GM12878 (cell line): ENCODE data around the gene CCDC15. TPM values are rescaled to one million over a fixed set of nuclear protein-coding genes. Genes with fewer than 3 reads are reported as not detected.

Source experiments
- ASH2L ChIP-seq: fragments of 300-600, 200-600 bp; sonication (generic); IDR thresholded peaks from 2 replicates; pipeline ENCODE4 v1.6.1; 2017; ENCODE audit warnings: low read depth, mild to moderate bottlenecking, borderline replicate concordance
- CREM ChIP-seq: IDR thresholded peaks from 2 replicates; pipeline ENCODE4 v1.6.1; 2014; ENCODE audit warnings: antibody characterized with exemption, low read depth
- CTCF ChIP-seq, 3 experiments: IDR thresholded peaks in 2 of 3; conservative IDR thresholded peaks in 1 of 3; 2 replicates each; pipeline ENCODE4 v1.5.1; 2011; ENCODE audit warnings: low read depth in 3 of 3, low read length in 3 of 3, mild to moderate bottlenecking in 3 of 3, control low read depth in 2 of 3, moderate library complexity in 2 of 3, inconsistent platforms in 1 of 3, mixed read lengths in 1 of 3; ENCODE audit not compliant: control insufficient read depth in 2 of 3, insufficient read depth in 1 of 3; ENCODE audit errors: extremely low read depth in 1 of 3
- EP300 ChIP-seq, 2 experiments: fragments of 150-350 bp in 1 of 2; IDR thresholded peaks; 2 replicates each; pipeline ENCODE4 v1.6.1; 2011 to 2012; ENCODE audit warnings: low read depth in 2 of 2, low read length in 2 of 2, borderline replicate concordance in 1 of 2, improper control_type of control experiment in 1 of 2, inconsistent platforms in 1 of 2; ENCODE audit not compliant: control insufficient read depth in 1 of 2
- EZH2 ChIP-seq: IDR thresholded peaks from 2 replicates; pipeline ENCODE4 v1.6.1; 2012; ENCODE audit warnings: low read depth, mild to moderate bottlenecking, control low read depth, inconsistent platforms, low read length, borderline replicate concordance; ENCODE audit not compliant: control insufficient read depth
- GATAD2B ChIP-seq: fragments of 450-650 bp; conservative IDR thresholded peaks from 2 replicates; pipeline ENCODE4 v1.6.1; 2017; ENCODE audit warnings: low read depth, mild to moderate bottlenecking, moderate library complexity
- HDAC2 ChIP-seq: fragments of 200-600 bp; sonication (generic); IDR thresholded peaks from 2 replicates; pipeline ENCODE4 v1.6.1; 2017
- HSF1 ChIP-seq: fragments of 150-350 bp; IDR thresholded peaks from 2 replicates; pipeline ENCODE4 v1.6.1; 2014; ENCODE audit warnings: mild to moderate bottlenecking, low read depth, low read length
- JUNB ChIP-seq: IDR thresholded peaks from 2 replicates; pipeline ENCODE4 v1.6.1; 2016; ENCODE audit warnings: antibody characterized with exemption, mild to moderate bottlenecking
- MEF2B ChIP-seq: fragments of 450-650 bp; IDR thresholded peaks from 2 replicates; pipeline ENCODE4 v1.6.1; 2018; ENCODE audit warnings: mild to moderate bottlenecking, moderate library complexity; ENCODE audit not compliant: partially characterized antibody, poor library complexity, severe bottlenecking
- MTA2 ChIP-seq: fragments of 450-650 bp; IDR thresholded peaks from 2 replicates; pipeline ENCODE4 v1.6.1; 2016; ENCODE audit warnings: low read depth, mild to moderate bottlenecking, moderate library complexity
- NBN ChIP-seq: fragments of 450-650 bp; IDR thresholded peaks from 2 replicates; pipeline ENCODE4 v1.6.1; 2016
- RBBP5 ChIP-seq: fragments of 200-600 bp; sonication (generic); conservative IDR thresholded peaks from 2 replicates; pipeline ENCODE4 v1.6.1; 2016
- RFX5 ChIP-seq: IDR thresholded peaks from 2 replicates; pipeline ENCODE4 v1.6.1; 2011; ENCODE audit warnings: low read depth, low read length, improper control_type of control experiment
- SIX5 ChIP-seq: IDR thresholded peaks from 2 replicates; pipeline ENCODE4 v1.6.1; 2011; ENCODE audit warnings: mild to moderate bottlenecking, low read depth, low read length, moderate library complexity; ENCODE audit not compliant: severe bottlenecking
- SMAD5 ChIP-seq: IDR thresholded peaks from 2 replicates; pipeline ENCODE4 v1.6.1; 2016; ENCODE audit warnings: antibody characterized with exemption, low read depth
- SREBF2 ChIP-seq: IDR thresholded peaks from 2 replicates; pipeline ENCODE4 v1.6.1; 2012; ENCODE audit warnings: mild to moderate bottlenecking, low read length
- STAT3 ChIP-seq: IDR thresholded peaks from 2 replicates; pipeline ENCODE4 v1.6.1; 2011; ENCODE audit warnings: low read depth, low read length, improper control_type of control experiment
- TBL1XR1 ChIP-seq: IDR thresholded peaks from 2 replicates; pipeline ENCODE4 v1.6.1; 2012; ENCODE audit warnings: low read depth, low read length, improper control_type of control experiment
- polyA plus RNA-seq, 11 experiments: library from polyadenylated mRNA; depleted of rRNA in 4 of 11; unstranded in 6 of 11; stranded (reverse) in 5 of 11; fragments of >200 nt; fragmentation: Nextera tagmentation in 4 of 11; fragmentation: Illumina TruSeq in 1 of 11; extraction: Ambion mirVana in 4 of 11; extraction: Trizol in 1 of 11; gene quantifications; 1 replicate in 1 of 11; 2 replicates in 10 of 11; pipeline versions ENCODE4 v1.2.1 to v1.2.3, GENCODE V29; 2011 to 2016; ENCODE audit warnings: inconsistent platforms in 2 of 11, missing spikeins in 2 of 11, low read depth in 1 of 11
- total RNA-seq, 4 experiments: library from RNA; depleted of rRNA in 3 of 4; stranded (reverse); fragments of >200 nt in 3 of 4; fragmentation: Illumina TruSeq in 1 of 4; extraction: Trizol in 1 of 4; gene quantifications; 2 replicates each; pipeline versions ENCODE4 v1.2.1 to v1.2.3, GENCODE V29; 2013 to 2021
- TF ChIP-seq, protein P1 (sequence below): fragments of 450-650 bp; IDR thresholded peaks from 2 replicates; pipeline ENCODE4 v1.6.1; 2018; ENCODE audit warnings: mild to moderate bottlenecking, low read depth, moderate library complexity; ENCODE audit not compliant: partially characterized antibody
- TF ChIP-seq, protein P2 (sequence below): fragments of 450-650 bp; IDR thresholded peaks from 2 replicates; pipeline ENCODE4 v1.6.1; 2017; ENCODE audit warnings: antibody characterized with exemption, mild to moderate bottlenecking, moderate library complexity

Gene CCDC15
- total and polyA plus RNA-seq, 10 of the 15 experiments (the other 5 are each of a cell fraction or from before 2014, with no cell fraction given), result 2.0 to 5.3 (median 3.3) TPM

- TF ChIP-seq CTCF (IDR thresholded peaks at IDR 0.05 in 2 of 3, conservative IDR thresholded peaks at IDR 0.05 in 1 of 3; ENCODE audit: control insufficient read depth in 2 of 3, extremely low read depth in 1 of 3, insufficient read depth in 1 of 3, low read depth in 3 of 3, low read length in 3 of 3), result no peak
- TF ChIP-seq, protein P1, sequence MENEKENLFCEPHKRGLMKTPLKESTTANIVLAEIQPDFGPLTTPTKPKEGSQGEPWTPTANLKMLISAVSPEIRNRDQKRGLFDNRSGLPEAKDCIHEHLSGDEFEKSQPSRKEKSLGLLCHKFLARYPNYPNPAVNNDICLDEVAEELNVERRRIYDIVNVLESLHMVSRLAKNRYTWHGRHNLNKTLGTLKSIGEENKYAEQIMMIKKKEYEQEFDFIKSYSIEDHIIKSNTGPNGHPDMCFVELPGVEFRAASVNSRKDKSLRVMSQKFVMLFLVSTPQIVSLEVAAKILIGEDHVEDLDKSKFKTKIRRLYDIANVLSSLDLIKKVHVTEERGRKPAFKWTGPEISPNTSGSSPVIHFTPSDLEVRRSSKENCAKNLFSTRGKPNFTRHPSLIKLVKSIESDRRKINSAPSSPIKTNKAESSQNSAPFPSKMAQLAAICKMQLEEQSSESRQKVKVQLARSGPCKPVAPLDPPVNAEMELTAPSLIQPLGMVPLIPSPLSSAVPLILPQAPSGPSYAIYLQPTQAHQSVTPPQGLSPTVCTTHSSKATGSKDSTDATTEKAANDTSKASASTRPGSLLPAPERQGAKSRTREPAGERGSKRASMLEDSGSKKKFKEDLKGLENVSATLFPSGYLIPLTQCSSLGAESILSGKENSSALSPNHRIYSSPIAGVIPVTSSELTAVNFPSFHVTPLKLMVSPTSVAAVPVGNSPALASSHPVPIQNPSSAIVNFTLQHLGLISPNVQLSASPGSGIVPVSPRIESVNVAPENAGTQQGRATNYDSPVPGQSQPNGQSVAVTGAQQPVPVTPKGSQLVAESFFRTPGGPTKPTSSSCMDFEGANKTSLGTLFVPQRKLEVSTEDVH, result no peak
- no peak for TF ChIP-seq CREM
- peak; percentile 60; the same call in 1 of the 2 replicates for TF ChIP-seq GATAD2B
- TF ChIP-seq NBN, result no peak
- no peak for TF ChIP-seq SIX5
- no peak for TF ChIP-seq JUNB
- TF ChIP-seq HSF1, result no peak
- TF ChIP-seq RFX5, result no peak
- no peak for TF ChIP-seq TBL1XR1
- no peak for TF ChIP-seq ASH2L
- peak; percentile 47; the same call in 1 of the 2 replicates for TF ChIP-seq MTA2
- no peak for TF ChIP-seq STAT3
- no peak for TF ChIP-seq SREBF2
- peak; percentile 10 for TF ChIP-seq MEF2B
- peak; percentile 54 to 66; a peak in 2 of 4 replicates for TF ChIP-seq EP300 (IDR thresholded peaks at IDR 0.05; ENCODE audit: borderline replicate concordance in 1 of 2, control insufficient read depth in 1 of 2, low read depth in 2 of 2, low read length in 2 of 2)
- TF ChIP-seq, protein P2, sequence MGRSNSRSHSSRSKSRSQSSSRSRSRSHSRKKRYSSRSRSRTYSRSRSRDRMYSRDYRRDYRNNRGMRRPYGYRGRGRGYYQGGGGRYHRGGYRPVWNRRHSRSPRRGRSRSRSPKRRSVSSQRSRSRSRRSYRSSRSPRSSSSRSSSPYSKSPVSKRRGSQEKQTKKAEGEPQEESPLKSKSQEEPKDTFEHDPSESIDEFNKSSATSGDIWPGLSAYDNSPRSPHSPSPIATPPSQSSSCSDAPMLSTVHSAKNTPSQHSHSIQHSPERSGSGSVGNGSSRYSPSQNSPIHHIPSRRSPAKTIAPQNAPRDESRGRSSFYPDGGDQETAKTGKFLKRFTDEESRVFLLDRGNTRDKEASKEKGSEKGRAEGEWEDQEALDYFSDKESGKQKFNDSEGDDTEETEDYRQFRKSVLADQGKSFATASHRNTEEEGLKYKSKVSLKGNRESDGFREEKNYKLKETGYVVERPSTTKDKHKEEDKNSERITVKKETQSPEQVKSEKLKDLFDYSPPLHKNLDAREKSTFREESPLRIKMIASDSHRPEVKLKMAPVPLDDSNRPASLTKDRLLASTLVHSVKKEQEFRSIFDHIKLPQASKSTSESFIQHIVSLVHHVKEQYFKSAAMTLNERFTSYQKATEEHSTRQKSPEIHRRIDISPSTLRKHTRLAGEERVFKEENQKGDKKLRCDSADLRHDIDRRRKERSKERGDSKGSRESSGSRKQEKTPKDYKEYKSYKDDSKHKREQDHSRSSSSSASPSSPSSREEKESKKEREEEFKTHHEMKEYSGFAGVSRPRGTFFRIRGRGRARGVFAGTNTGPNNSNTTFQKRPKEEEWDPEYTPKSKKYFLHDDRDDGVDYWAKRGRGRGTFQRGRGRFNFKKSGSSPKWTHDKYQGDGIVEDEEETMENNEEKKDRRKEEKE, result no peak
- TF ChIP-seq RBBP5, result no peak
- no peak for TF ChIP-seq HDAC2
- no peak for TF ChIP-seq SMAD5
- TF ChIP-seq EZH2, result no peak
Measured at GRCh38 chr11:125070699-125071254, 116.8 kb downstream of the CCDC15 start (continued).
